Tibial artery (tissue), 4 donors: ENCODE data around the gene FAM151B.
"Not testable (repeated sequence)": the region's sequence is repeated elsewhere in the genome, so short reads cannot be mapped to it uniquely, and the experiment has no call there.

Experiments used
- DNase-seq, 2 donors: peaks; one replicate each; pipeline ENCODE4 v3.0.0-alpha.2; 2019
- H3K27ac ChIP-seq, 2 donors: fragments of 200-600 bp; sonication (generic) in 1 of 2; 1 replicate in 1 of 2; 2 replicates in 1 of 2; pipeline ENCODE4 v1.5.1; 2018 to 2019; ENCODE audit warnings: mild to moderate bottlenecking in 1 of 2
- H3K27me3 ChIP-seq, 2 donors: fragments of 200-600 bp; sonication (generic) in 1 of 2; one replicate each; pipeline versions ENCODE4 v1.5.1 to v1.6.0; 2016 to 2019
- H3K36me3 ChIP-seq, 3 donors: fragments of 200-600 bp; sonication (generic) in 2 of 3; one replicate each; pipeline ENCODE4 v1.5.1; 2016 to 2019; ENCODE audit warnings: mild to moderate bottlenecking in 2 of 3
- H3K4me1 ChIP-seq, 4 donors: fragments of 200-600 bp; sonication (generic) in 2 of 4; 1 replicate in 3 of 4; 2 replicates in 1 of 4; pipeline ENCODE4 v1.5.1; 2016 to 2019
- H3K4me3 ChIP-seq, 2 donors: fragments of 200-600 bp; sonication (generic) in 1 of 2; 1 replicate in 1 of 2; 2 replicates in 1 of 2; pipeline ENCODE4 v1.5.1; 2018 to 2019; ENCODE audit warnings: mild to moderate bottlenecking in 2 of 2
- H3K9me3 ChIP-seq, 3 donors: fragments of 200-600 bp; sonication (generic) in 1 of 3; one replicate each; pipeline ENCODE4 v1.5.1; 2016 to 2019
- CTCF ChIP-seq, 2 experiments: fragments of 200-600 bp in 1 of 2; fragments of 450-650 bp in 1 of 2; IDR thresholded peaks; one replicate each; pipeline ENCODE4 v1.5.1; 2017 to 2019; ENCODE audit warnings: antibody characterized with exemption in 2 of 2, mild to moderate bottlenecking in 1 of 2, moderate library complexity in 1 of 2
- intact Hi-C: fragments of 100-400 bp; cut with DNase I; formaldehyde crosslinking; loops from one replicate; pipeline ENCODE4 v1.15.0; 2023; ENCODE audit warnings: low total_unique reads

FAM151B gene

GRCh38 chr5:80491296-80491695 is 3.4 kb downstream of the FAM151B start:
- TF ChIP-seq CTCF (IDR thresholded peaks at IDR 0.05) = no peak
- no peak overlapping the region for H3K4me3 ChIP-seq
- H3K27ac ChIP-seq = no peak overlapping the region
- DNase-seq = no peak
- no peaks in the 10 kb centered on the region for H3K36me3 ChIP-seq
- H3K9me3 ChIP-seq = no peaks in the 10 kb centered on the region
- H3K27me3 ChIP-seq = no peaks in the 10 kb centered on the region
- intact Hi-C loops = no loop called here
- H3K4me1 ChIP-seq = peaks cover 0 to 7% (median 5%) of the 10 kb centered on the region in 4 donors

GRCh38 chr5:80492741-80493140 is 4.8 kb downstream of the FAM151B start:
- H3K27ac ChIP-seq = no peak overlapping the region
- no peak overlapping the region for H3K4me3 ChIP-seq
- intact Hi-C loops = no loop called here
- H3K9me3 ChIP-seq = no peaks in the 10 kb centered on the region
- peaks cover 0 to 5% (median 0%) of the 10 kb centered on the region in 4 donors for H3K4me1 ChIP-seq
- no peaks in the 10 kb centered on the region for H3K36me3 ChIP-seq
- no peak for DNase-seq
- H3K27me3 ChIP-seq = no peaks in the 10 kb centered on the region
- TF ChIP-seq CTCF (IDR thresholded peaks at IDR 0.05) = no peak

- H3K27me3 ChIP-seq, DNase-seq, H3K4me3 ChIP-seq, H3K36me3 ChIP-seq, intact Hi-C loops, H3K27ac ChIP-seq, H3K9me3 ChIP-seq, H3K4me1 ChIP-seq: not testable (repeated sequence)
These were observed 5.5 kb downstream of the FAM151B start for GRCh38 chr5:80493443-80493842.

GRCh38 chr5:80495891-80496290 is 8.0 kb downstream of the FAM151B start:
- Histone ChIP-seq H3K27me3 (no peaks in the 10 kb centered on the region), H3K9me3 (no peaks in the 10 kb centered on the region), H3K27ac (no peak overlapping the region), H3K36me3 (no peaks in the 10 kb centered on the region), H3K4me1 (no peaks in the 10 kb centered on the region), H3K4me3 (no peak overlapping the region)
- no peak for TF ChIP-seq CTCF (IDR thresholded peaks at IDR 0.05)
- no peak for DNase-seq
- intact Hi-C loops = no loop called here

GRCh38 chr5:80502800-80503199 is 14.9 kb downstream of the FAM151B start:
- no peaks in the 10 kb centered on the region for H3K27me3 ChIP-seq
- peaks cover 0 to 3% (median 0%) of the 10 kb centered on the region in 3 donors for H3K36me3 ChIP-seq
- no peak for TF ChIP-seq CTCF (IDR thresholded peaks at IDR 0.05)
- H3K9me3 ChIP-seq = no peaks in the 10 kb centered on the region
- H3K4me3 ChIP-seq = no peak overlapping the region
- intact Hi-C loops = no loop called here
- DNase-seq = no peak
- no peaks in the 10 kb centered on the region for H3K4me1 ChIP-seq
- H3K27ac ChIP-seq = no peak overlapping the region

- no peak overlapping the region for H3K27ac ChIP-seq
- no peak for TF ChIP-seq CTCF (IDR thresholded peaks at IDR 0.05)
- no peak overlapping the region for H3K4me3 ChIP-seq
- H3K4me1 ChIP-seq = no peaks in the 10 kb centered on the region
- no peak for DNase-seq
- no peaks in the 10 kb centered on the region for H3K27me3 ChIP-seq
- peaks cover 0 to 3% (median 0%) of the 10 kb centered on the region in 3 donors for H3K36me3 ChIP-seq
- H3K9me3 ChIP-seq = no peaks in the 10 kb centered on the region
- intact Hi-C loops = no loop called here
These were observed 15.7 kb downstream of the FAM151B start for GRCh38 chr5:80503641-80504040.
